A549 (cell line): ENCODE results near the gene RPL13. TPM values are rescaled to one million over a fixed set of nuclear protein-coding genes. Genes with fewer than 3 reads are reported as not detected.

ENCODE experiments used
- ATAC-seq, 2 experiments: fragments of 200-7000 bp in 1 of 2; fragments of >200 bp in 1 of 2; cut with Nextera tagmentation in 1 of 2; cut with Tn5 transposase in 1 of 2; 3 replicates each; pipeline versions ENCODE4 v1.8.0 to v1.9.1; 2018 to 2020; ENCODE audit warnings: mild to moderate bottlenecking in 1 of 2, moderate library complexity in 1 of 2
- CTCF ChIA-PET: fragments of 300-600 bp; sonication (Branson Sonifier 250); formaldehyde crosslinking; extraction: SDS; loops from one replicate; lab custom pipeline; 2021; ENCODE audit warnings: antibody characterized with exemption, inconsistent platforms; lab: Yijun Ruan, JAX
- POLR2A ChIA-PET: fragments of 350-600 bp; formaldehyde crosslinking; extraction: SDS; loops from one replicate; lab custom pipeline; 2021; ENCODE audit warnings: antibody characterized with exemption, inconsistent platforms; lab: Yijun Ruan, JAX
- DNase-seq, 2 experiments: peaks; one replicate each; pipeline versions ENCODE4 v3.0.0 to v3.0.0-alpha.2; 2011 to 2016; ENCODE audit warnings: low read depth in 1 of 2, low spot score in 1 of 2
- FAIRE-seq: peaks from 2 replicates; lab custom pipeline; 2011; peaks lifted over from hg19 to GRCh38; lab: Jason Lieb, UNC
- H3K27ac ChIP-seq, 2 experiments: fragments of >200 bp; sonication (Bioruptor Twin); formaldehyde crosslinking; 3 replicates each; pipeline ENCODE4 v1.5.1; 2016 to 2017
- H3K4me1 ChIP-seq: fragments of >200 bp; sonication (Bioruptor Twin); formaldehyde crosslinking; 3 replicates; pipeline ENCODE4 v1.6.1; 2016
- H3K4me2 ChIP-seq: fragments of >200 bp; sonication (Bioruptor Twin); formaldehyde crosslinking; 3 replicates; pipeline ENCODE4 v1.6.1; 2016
- H3K4me3 ChIP-seq: fragments of >200 bp; sonication (Bioruptor Twin); formaldehyde crosslinking; 3 replicates; pipeline ENCODE4 v1.5.1; 2016
- H3K9me3 ChIP-seq: fragments of >200 bp; sonication (Bioruptor Twin); formaldehyde crosslinking; 3 replicates; pipeline ENCODE4 v1.6.1; 2016
- CBX8 ChIP-seq: fragments of 200-600 bp; sonication (generic); IDR thresholded peaks from 2 replicates; pipeline ENCODE4 v1.6.1; 2016
- CEBPB ChIP-seq, 2 experiments: fragments of >200 bp in 1 of 2; sonication (Bioruptor Twin) in 1 of 2; formaldehyde crosslinking in 1 of 2; IDR thresholded peaks; 2 replicates each; pipeline ENCODE4 v1.6.1; 2012 to 2016
- EHF ChIP-seq: fragments of 250-450 bp; sonication (Bioruptor Pico); IDR thresholded peaks from 2 replicates; pipeline ENCODE4 v1.5.0; 2020; ENCODE audit warnings: mild to moderate bottlenecking
- GATA3 ChIP-seq: IDR thresholded peaks from 2 replicates; pipeline ENCODE4 v1.6.1; 2012; ENCODE audit warnings: borderline replicate concordance
- HEYL ChIP-seq: fragments of 250-450 bp; sonication (Bioruptor Pico); IDR thresholded peaks from 2 replicates; pipeline ENCODE4 v1.8.0; 2021; ENCODE audit warnings: mild to moderate bottlenecking, moderate library complexity
- HOXA7 ChIP-seq: fragments of 250-450 bp; sonication (Bioruptor Pico); IDR thresholded peaks from 2 replicates; pipeline ENCODE4 v1.5.0; 2020; ENCODE audit warnings: mild to moderate bottlenecking, moderate library complexity
- HOXB13 ChIP-seq: fragments of 250-450 bp; sonication (Bioruptor Pico); IDR thresholded peaks from 2 replicates; pipeline ENCODE4 v1.5.0; 2020; ENCODE audit warnings: low read depth, mild to moderate bottlenecking, moderate library complexity
- HOXB5 ChIP-seq: fragments of 250-450 bp; sonication (Bioruptor Pico); IDR thresholded peaks from 2 replicates; pipeline ENCODE4 v1.5.0; 2020; ENCODE audit warnings: mild to moderate bottlenecking, moderate library complexity
- JUN ChIP-seq, 2 experiments: fragments of >200 bp; sonication (Bioruptor Twin); formaldehyde crosslinking; IDR thresholded peaks; 2 replicates in 1 of 2; 3 replicates in 1 of 2; pipeline ENCODE4 v1.6.1; 2016 to 2017
- KDM5A ChIP-seq: fragments of 200-600 bp; sonication (generic); IDR thresholded peaks from 2 replicates; pipeline ENCODE4 v1.6.1; 2016; ENCODE audit warnings: antibody characterized with exemption, mild to moderate bottlenecking
- PHF8 ChIP-seq: fragments of 200-600 bp; sonication (generic); IDR thresholded peaks from 2 replicates; pipeline ENCODE4 v1.6.1; 2016; ENCODE audit warnings: low read depth, mild to moderate bottlenecking, antibody characterized with exemption, moderate library complexity, borderline replicate concordance
- POLR2A ChIP-seq: IDR thresholded peaks from 2 replicates; pipeline ENCODE4 v1.6.1; 2012; ENCODE audit warnings: mild to moderate bottlenecking, low read length
- RNF2 ChIP-seq: fragments of 200-600 bp; sonication (generic); IDR thresholded peaks from 2 replicates; pipeline ENCODE4 v1.6.1; 2016; ENCODE audit warnings: low read depth, mild to moderate bottlenecking, antibody characterized with exemption, moderate library complexity, borderline replicate concordance
- SMC3 ChIP-seq: fragments of >200 bp; sonication (Bioruptor Twin); formaldehyde crosslinking; IDR thresholded peaks from 3 replicates; pipeline ENCODE4 v1.6.1; 2018; ENCODE audit warnings: inconsistent platforms
- TFCP2L1 ChIP-seq: fragments of 250-450 bp; sonication (Bioruptor Pico); IDR thresholded peaks from 2 replicates; pipeline ENCODE4 v1.5.0; 2021; ENCODE audit warnings: mild to moderate bottlenecking
- ZC3H11A ChIP-seq: fragments of 450-650 bp; IDR thresholded peaks from 2 replicates; pipeline ENCODE4 v1.6.1; 2014; ENCODE audit warnings: antibody characterized with exemption, mild to moderate bottlenecking
- ZSCAN20 ChIP-seq: fragments of 250-450 bp; sonication (Bioruptor Pico); IDR thresholded peaks from 2 replicates; pipeline ENCODE4 v1.8.0; 2022; ENCODE audit warnings: mild to moderate bottlenecking, moderate library complexity
- WGBS: methylation state at CpG from one replicate; pipeline ENCODE4 v1.1.6; 2017; ENCODE audit errors: missing lambda C conversion rate; 5-methylcytosine and 5-hydroxymethylcytosine counted together
- polyA plus RNA-seq, 4 experiments: library from polyadenylated mRNA; depleted of rRNA in 3 of 4; stranded (reverse); fragments of >200 nt; fragmentation: RNase III in 1 of 4; extraction: RNeasy Plus Mini Kit Qiagen cat#74134 plus additional on column Dnase treatment in 1 of 4; gene quantifications; 2 replicates in 3 of 4; 3 replicates in 1 of 4; pipeline ENCODE4 v1.2.3, GENCODE V29; 2011 to 2017
- TF ChIP-seq, protein P1 (sequence below): IDR thresholded peaks from 2 replicates; pipeline ENCODE4 v1.6.1; 2012
- TF ChIP-seq, protein P2 (sequence below): fragments of 150-350 bp; IDR thresholded peaks from 2 replicates; pipeline ENCODE4 v1.6.1; 2014; ENCODE audit warnings: low read depth, mild to moderate bottlenecking, low read length
- TF ChIP-seq, protein P3 (sequence below): IDR thresholded peaks from 2 replicates; pipeline ENCODE4 v1.6.1; 2012; ENCODE audit warnings: low read depth, borderline replicate concordance
- TF ChIP-seq, protein P4 (sequence below): fragments of 450-650 bp; IDR thresholded peaks from 2 replicates; pipeline ENCODE4 v1.6.1; 2014; ENCODE audit warnings: antibody characterized with exemption
- TF ChIP-seq, protein P5 (sequence below): fragments of >200 bp; sonication (Bioruptor Twin); formaldehyde crosslinking; IDR thresholded peaks from 3 replicates; pipeline ENCODE4 v1.6.1; 2016

The RPL13 gene
- polyA plus RNA-seq, 2 of the 4 experiments (the other 2 are of a cell fraction): 2,911 to 3,044 TPM

DNA sequence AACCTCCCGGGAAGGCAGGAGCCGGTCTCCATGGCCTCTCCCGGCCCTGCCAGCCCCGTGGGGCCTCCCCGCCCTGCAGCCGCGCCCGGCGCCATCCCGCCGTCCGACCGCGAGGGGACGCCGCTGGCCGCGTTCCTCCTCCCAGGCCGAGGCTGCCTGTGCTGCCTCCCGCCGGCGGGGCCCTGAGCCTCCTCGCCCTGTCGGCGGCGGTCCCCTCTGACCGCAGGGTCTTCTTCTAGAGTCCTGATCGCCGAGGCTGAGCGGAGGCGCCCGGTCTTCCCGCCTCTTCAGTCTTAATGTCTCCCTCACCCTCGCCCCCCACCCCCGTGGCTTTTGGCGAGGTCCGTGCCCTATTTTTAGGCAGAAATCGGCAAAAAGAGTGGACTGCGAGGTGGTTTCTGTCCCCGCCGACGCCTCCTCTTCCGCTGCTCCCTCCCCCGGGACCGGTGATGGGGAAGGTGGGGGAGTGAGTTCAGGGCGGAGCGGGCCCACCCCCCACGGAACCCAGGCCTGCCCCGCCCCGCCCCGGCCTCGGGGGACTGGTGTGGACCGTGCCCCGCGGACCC is 14.3 kb downstream of the RPL13 start (continued):
- peak in 1 of 2 experiments; percentile 42; a peak in 1 of 5 replicates for TF ChIP-seq JUN (IDR thresholded peaks at IDR 0.05)

DNA sequence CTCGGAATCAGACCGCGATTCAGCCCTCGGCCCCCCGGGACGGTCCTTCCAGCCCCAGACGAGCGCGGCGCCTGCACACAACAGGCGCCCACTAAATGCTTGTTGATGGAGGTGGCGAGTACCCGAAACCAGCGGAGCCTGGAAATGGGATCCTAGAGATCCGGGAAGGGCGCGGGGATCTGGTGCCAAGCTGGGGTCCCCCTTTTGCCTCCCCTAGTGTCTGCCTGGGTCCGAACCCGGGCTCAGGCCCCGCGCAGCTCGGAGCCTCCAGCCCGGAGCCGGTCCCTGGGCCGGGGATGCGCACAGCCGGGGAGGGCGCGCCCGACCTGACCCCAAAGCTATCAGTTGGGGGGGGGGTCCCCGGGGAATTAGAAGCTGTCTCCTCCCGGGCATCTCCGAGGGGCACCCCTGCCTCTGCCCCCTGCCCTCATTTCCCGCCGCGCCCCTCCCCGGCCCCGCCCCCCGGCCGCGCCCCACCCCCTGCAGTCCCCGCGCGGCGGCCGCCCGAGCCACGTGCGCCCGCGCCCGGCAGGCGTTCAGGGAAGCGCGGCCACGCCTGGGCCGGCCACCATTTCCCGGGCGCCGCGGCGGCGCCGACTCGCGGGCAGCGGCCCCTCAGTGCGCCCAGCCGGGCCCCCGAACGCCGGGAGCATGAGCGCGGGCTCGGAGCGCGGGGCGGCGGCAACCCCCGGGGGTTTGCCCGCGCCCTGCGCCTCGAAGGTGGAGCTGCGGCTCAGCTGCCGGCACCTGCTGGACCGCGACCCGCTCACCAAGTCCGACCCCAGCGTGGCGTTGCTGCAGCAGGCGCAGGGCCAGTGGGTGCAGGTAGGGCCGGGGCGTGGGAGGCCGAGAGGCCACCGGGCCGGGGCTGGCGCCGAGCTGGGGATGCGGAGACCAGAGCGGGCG is 15.0 kb downstream of the RPL13 start, which contains the start of gene CPNE7:
Gene CPNE7, plus strand, starts transcription at position 512 of the 906 bp plus-strand sequence. Its CDS starts 140 bp downstream, at position 652.
- peak; percentile 32 to 60 for DNase-seq
- CTCF ChIA-PET: interaction anchor here (0.7 to 2.7 kb wide), 19 partner anchors 10 to 147 kb away, joined by 3 to 17 read pairs (median 4); partner anchors contain the start of gene DPEP1
- Histone ChIP-seq H3K4me3 (peak within 1 kb of the TSS; percentile 73), H3K9me3 (no peaks in the 10 kb centered on the region), H3K4me1 (peaks cover 15% of the 10 kb centered on the region), H3K4me2 (peak within 1 kb of the TSS; percentile 76), H3K27ac (peak within 1 kb of the TSS; percentile 90 to 97)
- no peak for FAIRE-seq
- TF ChIP-seq PHF8: peak; percentile 28; the same call in 1 of the 2 replicates
- TF ChIP-seq HOXB5 (CRISPR knock-in tag): no peak
- TF ChIP-seq TFCP2L1 (CRISPR knock-in tag): no peak
- peak in 1 of 2 experiments; percentile 55; a peak in 2 of 5 replicates for TF ChIP-seq JUN (IDR thresholded peaks at IDR 0.05)
- TF ChIP-seq, protein P1, sequence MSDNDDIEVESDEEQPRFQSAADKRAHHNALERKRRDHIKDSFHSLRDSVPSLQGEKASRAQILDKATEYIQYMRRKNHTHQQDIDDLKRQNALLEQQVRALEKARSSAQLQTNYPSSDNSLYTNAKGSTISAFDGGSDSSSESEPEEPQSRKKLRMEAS: peak; percentile 88
- TF ChIP-seq RNF2: peak; percentile 79
- POLR2A ChIA-PET: interaction anchor here (0.6 kb wide), 1 partner anchor 111 kb away, joined by 3 read pairs; the partner anchor contains the start of gene CDK10
- 0% methylated on average over 9 of the region's 103 CpGs for WGBS
- ATAC-seq: peak; percentile 43 to 57

DNA sequence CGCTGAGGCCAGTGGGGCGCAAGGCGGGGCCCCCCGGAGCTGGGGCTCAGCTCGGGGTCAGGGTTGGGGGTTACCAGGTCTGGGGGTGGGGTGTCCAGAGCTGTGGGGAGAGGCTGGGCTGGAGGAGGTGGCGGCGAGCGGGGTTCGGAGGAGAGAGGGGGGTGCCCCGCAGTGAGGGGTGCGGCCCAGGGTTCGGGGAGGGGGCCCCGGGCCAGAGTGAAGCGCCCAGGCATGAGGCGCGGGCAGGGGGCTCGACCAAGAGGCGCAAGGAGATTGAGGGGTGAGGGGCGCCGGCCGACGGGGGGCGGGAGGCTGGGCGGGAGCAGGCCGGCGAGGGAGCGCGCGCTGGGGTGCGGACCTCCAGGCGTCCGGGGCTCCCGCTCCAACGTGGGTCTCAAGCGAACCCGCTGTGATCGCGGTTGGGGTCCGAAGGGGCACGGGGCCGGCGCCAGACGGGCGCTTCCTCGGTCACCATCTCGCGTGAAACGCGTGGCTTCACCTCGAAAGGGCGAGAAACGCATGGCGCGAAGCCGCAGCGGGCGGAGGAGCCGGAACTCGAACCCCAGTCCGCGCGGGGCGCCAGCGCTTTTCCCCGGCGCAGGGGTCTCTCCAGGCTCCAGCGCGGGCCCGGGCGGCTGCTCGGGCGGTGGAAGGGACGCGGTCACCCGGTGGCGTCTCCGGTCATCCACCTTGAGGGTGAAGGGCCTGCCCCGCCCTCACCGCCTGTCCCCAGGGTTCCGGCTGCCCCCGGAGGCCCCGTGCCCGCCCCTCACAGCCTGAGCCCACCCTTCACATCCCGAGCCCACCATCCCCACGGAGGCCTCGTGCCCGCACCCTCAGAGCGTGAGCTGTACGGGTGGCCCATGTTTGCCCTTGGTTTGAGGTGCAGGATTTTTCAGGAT is 15.9 kb downstream of the RPL13 start:
- POLR2A ChIA-PET: no interaction called here
- peak overlapping the region; percentile 76 for H3K4me2 ChIP-seq
- FAIRE-seq: no peak
- peaks cover 22% of the 10 kb centered on the region for H3K4me1 ChIP-seq
- CTCF ChIA-PET: interaction anchor here (0.8 to 2.7 kb wide), 11 partner anchors 11 to 146 kb away, joined by 3 to 17 read pairs (median 7); no protein-coding TSS in a partner anchor
- no peaks in the 10 kb centered on the region for H3K9me3 ChIP-seq
- TF ChIP-seq, protein P2, sequence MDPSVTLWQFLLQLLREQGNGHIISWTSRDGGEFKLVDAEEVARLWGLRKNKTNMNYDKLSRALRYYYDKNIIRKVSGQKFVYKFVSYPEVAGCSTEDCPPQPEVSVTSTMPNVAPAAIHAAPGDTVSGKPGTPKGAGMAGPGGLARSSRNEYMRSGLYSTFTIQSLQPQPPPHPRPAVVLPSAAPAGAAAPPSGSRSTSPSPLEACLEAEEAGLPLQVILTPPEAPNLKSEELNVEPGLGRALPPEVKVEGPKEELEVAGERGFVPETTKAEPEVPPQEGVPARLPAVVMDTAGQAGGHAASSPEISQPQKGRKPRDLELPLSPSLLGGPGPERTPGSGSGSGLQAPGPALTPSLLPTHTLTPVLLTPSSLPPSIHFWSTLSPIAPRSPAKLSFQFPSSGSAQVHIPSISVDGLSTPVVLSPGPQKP: no peak
- TF ChIP-seq PHF8: 0 out of 2 replicates have a peak, but pooled peaks have one; percentile 3
- TF ChIP-seq, all 56 proteins: peak for 1
- 80% methylated on average over 54 of the region's 89 CpGs for WGBS
- H3K4me3 ChIP-seq: peak overlapping the region; percentile 73
- H3K27ac ChIP-seq: peak overlapping the region; percentile 90 to 97
- DNase-seq (no peak), ATAC-seq (no peak; a peak in 1 of 6 replicates)

DNA sequence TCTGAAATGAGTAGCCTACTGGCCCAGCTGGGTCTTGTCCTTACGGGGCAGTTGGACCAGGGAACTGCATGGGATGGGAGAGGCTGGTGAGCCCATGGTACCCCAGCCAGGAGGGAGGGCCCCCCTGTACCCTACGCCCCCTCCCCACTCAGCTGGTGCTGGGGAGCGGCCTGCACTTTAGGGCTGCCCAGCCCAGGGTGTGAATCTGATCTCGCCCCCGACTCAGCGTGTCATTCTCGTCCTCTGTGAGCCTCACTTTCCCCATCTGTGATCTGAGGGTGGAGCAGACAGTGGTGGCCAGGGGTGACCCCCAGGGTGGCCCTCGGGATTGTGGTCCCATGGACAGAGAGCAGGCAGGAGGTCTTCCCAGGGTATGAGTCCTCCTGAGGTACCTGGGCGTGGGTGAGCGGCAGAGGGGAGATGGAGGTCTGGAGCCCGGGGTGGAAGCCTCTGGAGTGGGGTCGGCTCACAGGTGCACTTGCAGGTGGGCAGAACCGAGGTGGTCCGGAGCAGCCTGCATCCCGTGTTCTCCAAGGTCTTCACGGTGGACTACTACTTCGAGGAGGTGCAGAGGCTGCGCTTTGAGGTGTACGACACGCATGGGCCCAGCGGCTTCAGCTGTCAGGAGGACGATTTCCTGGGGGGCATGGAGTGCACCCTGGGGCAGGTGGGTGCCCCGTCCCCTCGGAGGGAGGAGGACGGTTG is 16.7 kb downstream of the RPL13 start:
- Histone ChIP-seq H3K4me3 (peak overlapping the region; percentile 73; the same call in 2 of the 3 replicates), H3K4me1 (peaks cover 30% of the 10 kb centered on the region), H3K27ac (peak overlapping the region in 1 of 2 experiments; percentile 97; a peak in 1 of 6 replicates)
- POLR2A ChIA-PET: no interaction called here
- no peak for DNase-seq
- TF ChIP-seq CBX8 (no peak), ZC3H11A (no peak), HOXA7 (no peak), SMC3 (no peak), GATA3 (no peak), POLR2A (no peak), HOXB13 (no peak), HEYL (no peak), JUN (IDR thresholded peaks at IDR 0.05) (no peak), EHF (CRISPR knock-in tag) (no peak), ZSCAN20 (CRISPR knock-in tag) (no peak), CEBPB (IDR thresholded peaks at IDR 0.05) (no peak), KDM5A (no peak)
- TF ChIP-seq, protein P3, sequence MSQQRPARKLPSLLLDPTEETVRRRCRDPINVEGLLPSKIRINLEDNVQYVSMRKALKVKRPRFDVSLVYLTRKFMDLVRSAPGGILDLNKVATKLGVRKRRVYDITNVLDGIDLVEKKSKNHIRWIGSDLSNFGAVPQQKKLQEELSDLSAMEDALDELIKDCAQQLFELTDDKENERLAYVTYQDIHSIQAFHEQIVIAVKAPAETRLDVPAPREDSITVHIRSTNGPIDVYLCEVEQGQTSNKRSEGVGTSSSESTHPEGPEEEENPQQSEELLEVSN: no peak
- TF ChIP-seq, protein P4, sequence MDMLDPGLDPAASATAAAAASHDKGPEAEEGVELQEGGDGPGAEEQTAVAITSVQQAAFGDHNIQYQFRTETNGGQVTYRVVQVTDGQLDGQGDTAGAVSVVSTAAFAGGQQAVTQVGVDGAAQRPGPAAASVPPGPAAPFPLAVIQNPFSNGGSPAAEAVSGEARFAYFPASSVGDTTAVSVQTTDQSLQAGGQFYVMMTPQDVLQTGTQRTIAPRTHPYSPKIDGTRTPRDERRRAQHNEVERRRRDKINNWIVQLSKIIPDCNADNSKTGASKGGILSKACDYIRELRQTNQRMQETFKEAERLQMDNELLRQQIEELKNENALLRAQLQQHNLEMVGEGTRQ: no peak
- TF ChIP-seq, protein P5, sequence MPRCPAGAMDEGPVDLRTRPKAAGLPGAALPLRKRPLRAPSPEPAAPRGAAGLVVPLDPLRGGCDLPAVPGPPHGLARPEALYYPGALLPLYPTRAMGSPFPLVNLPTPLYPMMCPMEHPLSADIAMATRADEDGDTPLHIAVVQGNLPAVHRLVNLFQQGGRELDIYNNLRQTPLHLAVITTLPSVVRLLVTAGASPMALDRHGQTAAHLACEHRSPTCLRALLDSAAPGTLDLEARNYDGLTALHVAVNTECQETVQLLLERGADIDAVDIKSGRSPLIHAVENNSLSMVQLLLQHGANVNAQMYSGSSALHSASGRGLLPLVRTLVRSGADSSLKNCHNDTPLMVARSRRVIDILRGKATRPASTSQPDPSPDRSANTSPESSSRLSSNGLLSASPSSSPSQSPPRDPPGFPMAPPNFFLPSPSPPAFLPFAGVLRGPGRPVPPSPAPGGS: no peak
- TF ChIP-seq, all 56 proteins: peak for 0
- FAIRE-seq (no peak), ATAC-seq (no peak)
- 90% methylated on average over 23 of the region's 25 CpGs for WGBS
- peak overlapping the region; percentile 76 for H3K4me2 ChIP-seq
- CTCF ChIA-PET: interaction anchor here (0.6 to 2.7 kb wide), 7 partner anchors 11 to 284 kb away, joined by 3 to 17 read pairs (median 5); no protein-coding TSS in a partner anchor
- no peaks in the 10 kb centered on the region for H3K9me3 ChIP-seq
